22Rv1 (cell line): ENCODE results near the gene FLOT2.

Experiments used
- H3K27ac ChIP-seq: fragments of 450-650 bp; 2 replicates; pipeline ENCODE4 v1.5.1; 2017
- CTCF ChIP-seq: fragments of 450-650 bp; IDR thresholded peaks from 2 replicates; pipeline ENCODE4 v1.5.1; 2017; ENCODE audit warnings: mild to moderate bottlenecking
- ZFX ChIP-seq: fragments of 450-650 bp; IDR thresholded peaks from 2 replicates; pipeline ENCODE4 v1.6.1; 2017; ENCODE audit warnings: antibody characterized with exemption, borderline replicate concordance

Gene FLOT2

GRCh38 chr17:28858801-28859355 is 38.7 kb downstream of the FLOT2 start:
- H3K27ac ChIP-seq: no peak overlapping the region
- no peak for TF ChIP-seq ZFX
- no peak for TF ChIP-seq CTCF

GRCh38 chr17:28857905-28858800 is 39.4 kb downstream of the FLOT2 start:
- H3K27ac ChIP-seq: no peak overlapping the region
- TF ChIP-seq ZFX (no peak), CTCF (no peak)

- H3K27ac ChIP-seq: peak overlapping the region; percentile 84
- TF ChIP-seq ZFX (no peak), CTCF (no peak)
These were observed 41.4 kb downstream of the FLOT2 start for GRCh38 chr17:28856028-28856574.

- H3K27ac ChIP-seq: peak overlapping the region; percentile 84
- TF ChIP-seq CTCF: no peak
- TF ChIP-seq ZFX: no peak
These were observed 42.2 kb downstream of the FLOT2 start for GRCh38 chr17:28855336-28855679.

- TF ChIP-seq ZFX: no peak
- no peak for TF ChIP-seq CTCF
- H3K27ac ChIP-seq: peak within 1 kb of the TSS; percentile 84
These were observed 42.8 kb downstream of the FLOT2 start, which contains the start of gene ERAL1 for GRCh38 chr17:28854457-28855335. Gene ERAL1 (plus strand): TSS chr17:28855016. CDS start chr17:28855035, 19 bp downstream.

- H3K27ac ChIP-seq: peak overlapping the region; percentile 84; the same call in 1 of the 2 replicates
- TF ChIP-seq ZFX: no peak
- TF ChIP-seq CTCF: no peak
These were observed 44.2 kb downstream of the FLOT2 start for GRCh38 chr17:28853295-28853694.
